Measurements from ENCODE around the gene MAP1LC3A.

DNA sequence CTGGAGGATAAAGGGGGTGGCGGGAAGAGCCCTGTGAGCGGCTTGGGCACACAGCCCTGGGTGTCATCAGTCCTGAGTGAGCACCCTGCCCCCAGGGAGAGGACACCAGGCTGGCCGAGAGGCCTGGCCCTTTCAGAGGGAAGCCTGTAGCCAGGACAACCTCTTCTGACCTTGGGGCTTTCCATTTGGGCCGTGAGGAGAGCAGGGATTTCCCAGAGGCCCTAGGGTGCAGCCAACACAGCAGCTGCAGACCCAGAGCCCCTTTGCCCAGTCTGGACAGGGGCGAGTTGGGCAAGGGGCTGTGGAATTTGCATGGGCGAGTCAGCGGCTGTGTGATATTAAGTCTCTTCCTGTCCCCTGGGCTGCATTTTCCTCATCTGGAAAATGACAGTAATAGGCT, 6.3 kb downstream of the MAP1LC3A start:
- TF ChIP-seq POLR2A (IDR thresholded peaks at IDR 0.05; ENCODE audit: low read depth, low read length), result no peak
- no peak for TF ChIP-seq POLR2AphosphoS5 (IDR thresholded peaks at IDR 0.05; ENCODE audit: low read depth, low read length)
- TF ChIP-seq SPI1 (IDR thresholded peaks at IDR 0.05; ENCODE audit: low read depth, low read length), result no peak
- no peak for TF ChIP-seq TAF1 (IDR thresholded peaks at IDR 0.05; ENCODE audit: low read depth, low read length)
